HG03280 (cell line): ENCODE data around the gene IGF1R.

Experiments used
- ATAC-seq: cut with Tn5 transposase; IDR thresholded peaks from one replicate; pipeline ENCODE4 v1.9.1; 2021; ENCODE audit warnings: mild to moderate bottlenecking, moderate library complexity; ENCODE audit not compliant: unreplicated experiment

The IGF1R gene

GRCh38 chr15:98845138-98845884, 197.0 kb downstream of the IGF1R start:
- ATAC-seq: no peak

DNA sequence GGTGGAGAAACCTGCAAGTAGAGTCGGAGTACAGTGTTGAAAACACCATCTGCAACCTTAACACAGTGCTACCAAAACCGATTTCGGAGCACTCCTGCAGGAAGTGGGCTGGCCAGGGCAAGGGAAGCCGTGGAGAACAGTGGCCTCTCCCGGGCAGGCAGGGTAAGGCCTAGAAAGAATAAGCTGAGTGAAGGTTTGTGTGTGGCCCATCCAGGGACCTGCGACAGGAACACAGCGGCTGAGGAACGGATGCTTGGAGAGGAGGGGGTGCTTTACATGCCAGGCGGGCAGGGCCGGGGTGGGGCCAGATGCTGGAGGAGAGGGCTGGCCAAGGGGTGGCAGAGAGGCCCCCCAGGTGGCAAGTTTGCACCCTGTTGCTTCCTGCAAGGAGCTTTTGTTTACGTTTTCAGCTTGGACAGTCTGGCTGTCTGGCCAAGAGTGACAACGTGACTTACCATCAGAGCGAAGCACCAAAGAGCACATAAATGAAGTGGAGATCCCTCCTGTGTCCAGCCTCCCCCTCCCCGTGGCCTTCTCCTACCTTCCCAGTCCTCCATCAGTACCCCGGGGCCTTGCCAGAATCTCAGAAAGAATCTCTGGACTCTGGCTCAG, 202.7 kb downstream of the IGF1R start:
- peak; percentile 44 for ATAC-seq

DNA sequence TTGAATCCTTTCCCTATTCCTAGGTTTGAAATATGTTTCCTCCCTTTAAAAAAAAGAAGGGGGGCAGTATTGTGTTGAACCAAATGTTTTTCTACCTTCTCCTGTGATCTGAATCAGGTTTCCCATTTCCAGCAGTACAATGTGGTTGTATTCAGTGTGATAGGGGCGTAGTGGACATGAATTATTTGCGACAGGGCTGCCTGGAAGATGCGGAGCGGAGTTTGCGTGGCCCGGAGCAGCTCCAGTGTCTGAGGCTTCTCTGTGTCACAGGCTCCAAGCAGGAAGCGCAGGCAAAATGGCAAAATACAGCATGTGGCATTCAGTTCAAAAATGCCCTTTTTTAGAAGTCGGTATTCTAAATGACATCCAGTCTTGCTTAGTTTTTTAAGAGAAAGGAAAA, 204.8 kb downstream of the IGF1R start:
- ATAC-seq: peak; percentile 37

DNA sequence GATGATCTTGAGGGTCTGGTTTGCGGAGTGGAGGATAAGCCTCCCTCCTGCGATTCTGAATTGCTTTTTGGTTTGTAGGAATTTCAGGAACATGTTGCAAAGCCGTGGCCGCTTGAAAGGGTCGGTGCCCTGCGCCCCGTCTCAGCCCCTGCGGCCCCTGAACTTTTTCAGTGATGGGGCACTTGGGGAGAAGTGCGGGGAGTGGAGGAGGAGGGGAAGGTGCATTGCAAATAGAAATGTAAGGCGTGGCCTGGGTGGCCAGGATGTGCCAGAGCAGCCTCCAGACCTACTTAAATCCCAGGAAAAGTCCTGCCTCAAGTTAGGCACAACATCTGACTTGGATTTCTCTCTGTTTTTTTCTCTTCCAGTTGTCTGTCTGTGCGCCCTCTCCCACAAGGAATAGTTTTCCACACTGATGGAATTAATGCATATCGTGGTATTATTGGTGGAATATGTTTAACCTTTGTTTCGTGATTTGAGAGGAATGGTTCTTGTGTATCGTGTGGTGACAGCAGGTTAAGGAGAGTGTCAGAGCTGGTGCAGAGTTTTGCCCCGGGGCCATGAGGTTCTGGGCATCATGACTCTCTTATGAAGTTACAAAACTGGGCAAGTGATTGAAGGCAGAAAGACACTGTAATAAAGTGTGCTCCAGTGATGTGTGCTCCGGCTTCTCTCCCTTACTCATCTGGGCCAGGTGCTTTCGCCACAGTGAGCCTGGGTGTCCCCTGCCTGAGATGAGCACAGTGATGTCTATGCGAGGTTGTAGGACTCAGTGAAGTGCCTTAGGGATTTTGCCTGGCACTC, 205.5 kb downstream of the IGF1R start:
- ATAC-seq: no peak

DNA sequence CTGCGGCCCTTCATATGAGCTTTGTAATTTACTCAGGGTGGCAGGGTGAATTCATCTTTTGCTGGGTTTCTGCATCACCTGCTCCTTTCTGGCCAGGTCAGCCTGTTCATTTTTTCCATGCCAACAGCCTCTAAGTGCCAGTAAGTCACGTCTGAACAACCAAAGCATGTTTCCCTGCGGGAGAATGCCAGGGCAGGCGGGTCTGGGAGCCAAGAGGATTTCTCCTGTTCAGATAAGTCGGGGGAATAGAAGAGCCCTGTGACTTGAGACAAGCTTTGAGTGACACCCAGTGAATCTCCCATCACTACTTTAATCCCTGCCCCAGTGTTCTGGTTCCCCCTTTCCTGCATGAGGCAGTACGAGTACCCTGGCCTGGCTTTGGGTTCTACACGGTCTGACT, 206.2 kb downstream of the IGF1R start:
- ATAC-seq: no peak

- ATAC-seq: no peak
Observed at GRCh38 chr15:98855067-98855814, 206.9 kb downstream of the IGF1R start.

DNA sequence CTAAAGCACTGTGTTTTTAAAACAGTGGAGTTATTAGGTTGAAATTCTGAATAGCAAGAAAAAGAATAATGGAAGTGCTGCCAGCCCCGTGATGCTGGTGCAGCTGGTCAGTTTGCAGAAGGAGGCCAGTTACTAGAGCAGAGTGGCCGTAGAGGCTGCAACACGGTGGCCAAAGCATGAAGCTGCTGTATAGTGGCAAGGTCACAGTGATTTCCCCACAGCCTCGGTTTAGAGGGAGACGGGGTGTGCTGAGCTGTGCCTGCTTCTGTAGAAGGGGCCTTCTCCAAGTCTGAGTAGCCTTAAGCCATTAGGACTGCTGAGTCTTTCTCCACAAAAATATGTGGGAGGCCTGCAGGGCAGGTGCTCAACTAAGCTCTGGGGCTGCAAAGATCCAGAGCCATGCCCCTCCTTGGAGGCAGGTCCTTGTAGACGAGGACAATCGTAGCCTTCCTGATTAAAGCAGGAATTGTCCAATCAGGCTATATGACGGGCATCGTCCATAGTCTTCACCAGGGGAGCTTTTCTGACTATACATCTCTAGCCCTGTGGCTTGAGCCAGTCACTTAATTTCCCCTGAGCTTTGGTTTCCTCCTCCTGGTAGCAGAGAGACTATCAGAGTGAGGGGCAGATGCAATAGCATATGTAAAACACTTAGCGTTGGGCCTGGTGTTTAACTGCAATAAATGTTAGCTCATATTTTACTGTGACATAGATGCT, 207.6 kb downstream of the IGF1R start:
- no peak for ATAC-seq

DNA sequence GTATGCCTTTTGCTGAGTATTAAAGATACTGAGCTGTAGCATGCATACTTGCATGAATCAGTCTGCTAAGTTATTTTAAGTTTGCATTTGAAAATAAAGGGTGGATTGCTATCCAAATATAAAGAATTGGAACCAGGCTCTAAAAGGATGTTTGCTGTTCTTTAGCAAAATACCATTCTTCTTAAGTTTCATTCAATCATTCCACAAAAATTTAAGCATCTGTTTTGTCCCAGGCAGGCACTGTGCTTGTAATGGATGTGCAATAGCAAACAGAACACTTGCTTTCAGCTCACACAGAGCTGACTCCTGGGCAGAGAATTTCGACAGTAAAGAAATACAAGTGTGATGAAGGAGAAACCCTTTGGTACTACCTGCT, 208.2 kb downstream of the IGF1R start:
- ATAC-seq: no peak

GRCh38 chr15:98858610-98859023, 210.3 kb downstream of the IGF1R start:
- no peak for ATAC-seq

DNA sequence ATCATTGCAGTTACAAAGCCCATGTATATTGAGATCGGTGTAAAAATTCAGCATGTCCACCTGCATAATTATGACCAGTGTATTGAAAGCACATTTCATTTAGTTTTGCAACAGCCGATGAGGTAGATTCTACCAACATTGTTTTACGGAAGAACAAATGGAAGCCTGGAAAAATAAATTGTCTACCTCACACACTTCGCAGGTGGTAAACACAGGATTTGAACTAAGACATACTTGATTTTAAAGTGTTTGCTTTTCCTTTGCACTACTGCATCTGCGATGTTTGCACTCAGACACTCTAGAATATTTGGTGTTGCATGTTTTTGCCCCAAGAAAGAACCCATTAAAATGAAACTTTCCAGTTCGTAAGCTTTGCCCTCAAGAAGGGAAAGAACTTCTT, 210.8 kb downstream of the IGF1R start:
- no peak for ATAC-seq

GRCh38 chr15:98860281-98861041, 212.1 kb downstream of the IGF1R start:
- ATAC-seq: no peak

DNA sequence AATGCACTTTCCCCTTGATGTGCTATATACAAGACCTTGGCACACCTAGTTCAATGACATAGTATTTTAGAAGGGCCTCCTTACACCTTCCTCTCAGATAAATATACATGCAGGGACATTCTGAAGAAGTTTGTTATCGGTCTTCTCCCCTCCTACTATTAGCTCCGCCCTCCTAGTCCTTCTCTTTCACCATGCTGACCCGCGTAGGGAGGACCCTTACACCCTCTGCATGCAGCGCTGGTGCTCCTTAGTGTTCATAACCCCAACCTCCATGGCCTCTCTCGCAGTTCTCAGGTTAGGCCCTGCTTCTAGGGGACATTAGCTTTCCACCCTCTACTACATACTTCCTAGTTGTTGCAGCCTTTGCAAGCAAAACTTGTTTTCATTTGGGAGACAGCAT, 212.8 kb downstream of the IGF1R start:
- no peak for ATAC-seq

- ATAC-seq: no peak
Observed at GRCh38 chr15:98863983-98864382, 215.6 kb downstream of the IGF1R start.

DNA sequence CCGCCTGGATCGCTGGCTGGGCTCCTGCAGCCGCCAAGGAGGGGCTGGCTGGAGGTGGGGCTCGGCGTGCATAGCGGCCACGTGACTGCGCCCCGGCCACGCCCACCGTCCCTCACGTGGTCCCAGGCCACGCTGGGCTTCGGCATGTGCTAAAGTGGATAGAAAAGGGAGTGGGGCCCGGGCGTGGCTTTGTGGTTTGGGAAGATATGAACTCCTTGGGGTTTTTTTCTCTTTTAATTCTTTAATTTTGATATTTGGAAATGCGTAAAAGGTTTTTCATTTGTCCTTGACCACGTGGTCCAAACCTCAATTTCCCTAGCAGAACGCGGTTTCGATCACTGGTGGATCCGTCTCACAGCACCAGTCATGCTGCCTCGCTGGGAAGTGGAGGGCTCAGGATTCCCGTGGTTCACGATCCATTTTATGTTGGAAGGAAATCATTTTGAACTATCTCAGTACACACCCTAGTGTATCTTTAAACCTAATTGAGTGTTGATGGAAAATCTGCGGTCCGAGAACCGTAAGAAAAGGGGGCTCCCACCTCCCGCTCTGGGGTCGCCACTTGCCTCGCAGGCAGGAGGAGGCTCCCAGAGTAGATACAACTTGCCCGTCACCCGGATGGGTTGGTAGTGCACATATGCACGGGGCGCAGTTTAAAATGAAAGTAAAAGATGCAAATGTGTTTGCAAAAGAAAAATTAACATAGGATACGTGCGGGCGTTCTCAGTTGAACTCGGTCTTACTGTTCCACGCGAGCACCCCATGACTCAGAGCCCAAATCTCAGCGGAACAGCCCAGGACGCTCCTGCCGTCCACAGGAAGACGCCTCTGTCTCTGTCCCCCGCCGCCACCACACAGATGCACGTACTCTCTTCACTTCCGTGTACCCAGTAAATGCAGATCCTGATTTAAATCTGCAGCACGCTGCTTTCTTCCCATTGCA, 217.3 kb downstream of the IGF1R start:
- peak; percentile 92 for ATAC-seq

DNA sequence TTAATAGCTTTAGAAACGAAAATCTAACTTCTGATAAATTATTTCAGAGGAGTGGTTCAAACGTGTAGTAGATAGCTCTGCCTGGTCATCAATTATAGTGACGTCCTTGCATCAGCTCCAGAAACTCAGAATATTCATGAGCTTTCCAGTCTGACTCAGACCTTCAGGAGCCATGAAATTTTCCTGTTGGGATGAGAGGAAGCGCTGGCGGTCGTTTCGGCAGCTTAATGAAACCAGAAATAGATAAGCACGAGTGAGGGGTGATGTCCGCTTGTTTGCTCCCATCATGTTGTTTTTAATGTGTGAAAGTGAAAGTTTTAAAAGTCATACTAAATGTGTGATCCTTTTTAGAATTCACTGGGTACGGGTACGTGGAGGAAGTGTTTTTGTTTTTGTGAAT, 218.2 kb downstream of the IGF1R start:
- ATAC-seq: no peak

GRCh38 chr15:98868564-98868963, 220.2 kb downstream of the IGF1R start:
- no peak for ATAC-seq

GRCh38 chr15:98870788-98871187, 222.4 kb downstream of the IGF1R start:
- ATAC-seq: no peak

DNA sequence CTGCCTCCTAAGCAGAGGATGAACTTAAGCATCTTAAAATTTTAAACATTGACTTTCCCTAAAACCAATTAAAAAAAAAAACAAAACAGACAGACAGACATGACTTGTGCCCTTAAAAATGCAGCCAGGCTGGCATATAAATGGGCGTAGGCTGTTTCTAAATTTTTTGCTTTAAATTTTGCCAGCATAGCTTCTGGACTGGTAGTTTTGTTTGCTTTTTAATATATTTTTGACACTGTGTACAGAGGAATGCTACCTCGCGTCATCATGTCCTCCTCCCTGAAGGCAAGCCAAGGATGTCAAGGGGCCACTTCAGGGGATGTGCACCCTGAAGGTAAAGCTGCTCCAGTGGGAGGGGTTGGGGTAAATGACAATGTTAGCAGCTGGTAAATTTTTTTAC, 224.4 kb downstream of the IGF1R start:
- no peak for ATAC-seq
